CD14-positive monocyte (primary cell): ENCODE measurements around the gene PTRH1. TPM values are rescaled to one million over a fixed set of nuclear protein-coding genes. Genes with fewer than 3 reads are reported as not detected.

Source experiments
- DNase-seq, 3 donors: peaks; one replicate each; pipeline ENCODE4 v3.0.0-alpha.2; 2011 to 2022
- H2AFZ ChIP-seq: 2 replicates; pipeline ENCODE4 v1.6.0; 2012; ENCODE audit warnings: mild to moderate bottlenecking, low read depth, low read length, inconsistent platforms; ENCODE audit not compliant: insufficient read depth, poor library complexity, severe bottlenecking
- H3K27ac ChIP-seq, 2 donors: 1 replicate in 1 of 2; 2 replicates in 1 of 2; pipeline ENCODE4 v1.5.1; 2012 to 2013; ENCODE audit warnings: low read length in 2 of 2, control low read depth in 1 of 2, inconsistent platforms in 1 of 2, low read depth in 1 of 2, mild to moderate bottlenecking in 1 of 2
- H3K27me3 ChIP-seq, 2 donors: one replicate each; pipeline versions ENCODE4 v1.6.0 to v1.6.1; 2011 to 2013; ENCODE audit warnings: low read length in 2 of 2; ENCODE audit not compliant: control insufficient read depth in 2 of 2, insufficient read depth in 2 of 2
- H3K36me3 ChIP-seq, 2 donors: replicated peaks in 1 of 2; 1 replicate in 1 of 2; 2 replicates in 1 of 2; pipeline versions ENCODE4 v1.5.1 to v1.6.1; 2012 to 2013; ENCODE audit warnings: low read length in 2 of 2, control low read depth in 1 of 2, inconsistent platforms in 1 of 2, mild to moderate bottlenecking in 1 of 2; ENCODE audit not compliant: insufficient read depth in 2 of 2, control insufficient read depth in 1 of 2
- H3K4me1 ChIP-seq, 2 donors: 1 replicate in 1 of 2; 2 replicates in 1 of 2; pipeline versions ENCODE4 v1.5.1 to v1.6.1; 2012 to 2013; ENCODE audit warnings: low read length in 2 of 2, control low read depth in 1 of 2, inconsistent platforms in 1 of 2, mild to moderate bottlenecking in 1 of 2, moderate library complexity in 1 of 2; ENCODE audit not compliant: insufficient read depth in 2 of 2, control insufficient read depth in 1 of 2
- H3K4me2 ChIP-seq: replicated peaks from 2 replicates; pipeline ENCODE3; 2012; ENCODE audit warnings: low read length, moderate library complexity, mild to moderate bottlenecking; ENCODE audit not compliant: poor library complexity, severe bottlenecking; ENCODE audit errors: extremely low read depth
- H3K4me3 ChIP-seq, 3 experiments: fragments of 200-600 bp in 1 of 3; sonication (generic) in 1 of 3; replicated peaks in 1 of 3; 1 replicate in 2 of 3; 2 replicates in 1 of 3; pipeline ENCODE4 v1.5.1; 2011 to 2013; ENCODE audit warnings: low read length in 3 of 3, mild to moderate bottlenecking in 3 of 3, control low read depth in 2 of 3, low read depth in 2 of 3, inconsistent platforms in 1 of 3, moderate library complexity in 1 of 3
- H3K79me2 ChIP-seq: 2 replicates; pipeline ENCODE4 v1.6.0; 2012; ENCODE audit warnings: mild to moderate bottlenecking, control low read depth, inconsistent platforms, low read length, moderate library complexity; ENCODE audit not compliant: insufficient read depth
- H3K9ac ChIP-seq: 2 replicates; pipeline ENCODE4 v1.6.0; 2017; ENCODE audit warnings: low read length, mild to moderate bottlenecking; ENCODE audit not compliant: insufficient read depth, poor library complexity, severe bottlenecking
- H3K9me3 ChIP-seq, 2 donors: replicated peaks in 1 of 2; 1 replicate in 1 of 2; 2 replicates in 1 of 2; pipeline versions ENCODE4 v1.5.1 to v1.6.1; 2012 to 2013; ENCODE audit warnings: low read length in 2 of 2, control low read depth in 1 of 2; ENCODE audit not compliant: control insufficient read depth in 1 of 2, insufficient read depth in 1 of 2
- H4K20me1 ChIP-seq: 2 replicates; pipeline ENCODE4 v1.6.0; 2012; ENCODE audit warnings: mild to moderate bottlenecking, low read length, control low read depth, moderate library complexity; ENCODE audit not compliant: insufficient read depth
- H3K27ac Mint-ChIP-seq, 7 donors: one replicate each; pipeline ENCODE4 v1.8.0; 2020; ENCODE audit warnings: mild to moderate bottlenecking in 7 of 7, mixed read lengths in 7 of 7, moderate library complexity in 6 of 7, inconsistent platforms in 2 of 7
- H3K27me3 Mint-ChIP-seq, 3 donors: one replicate each; pipeline ENCODE4 v1.8.0; 2021 to 2022; ENCODE audit warnings: low read depth in 3 of 3, mild to moderate bottlenecking in 3 of 3, mixed read lengths in 3 of 3, moderate library complexity in 3 of 3, inconsistent platforms in 1 of 3
- H3K36me3 Mint-ChIP-seq, 2 donors: one replicate each; pipeline ENCODE4 v1.8.0; 2020; ENCODE audit warnings: mixed read lengths in 2 of 2, inconsistent platforms in 1 of 2, mild to moderate bottlenecking in 1 of 2
- H3K4me1 Mint-ChIP-seq: one replicate; pipeline ENCODE4 v1.8.0; 2020; ENCODE audit warnings: mild to moderate bottlenecking, mixed read lengths
- H3K4me3 Mint-ChIP-seq, 2 donors: one replicate each; pipeline ENCODE4 v1.8.0; 2020; ENCODE audit warnings: mild to moderate bottlenecking in 2 of 2, mixed read lengths in 2 of 2, moderate library complexity in 1 of 2
- H3K9me3 Mint-ChIP-seq, 7 donors: one replicate each; pipeline ENCODE4 v1.8.0; 2020 to 2022; ENCODE audit warnings: mixed read lengths in 7 of 7, mild to moderate bottlenecking in 6 of 7, moderate library complexity in 6 of 7, inconsistent platforms in 2 of 7
- CTCF ChIP-seq: fragments of 200-600 bp; IDR thresholded peaks from one replicate; pipeline ENCODE4 v1.8.0; 2022; ENCODE audit warnings: antibody characterized with exemption, mild to moderate bottlenecking
- WGBS: methylation state at CpG from one replicate; pipeline ENCODE4 v1.1.5; 2013; ENCODE audit warnings: missing lambda C conversion rate; ENCODE audit not compliant: insufficient coverage; 5-methylcytosine and 5-hydroxymethylcytosine counted together
- intact Hi-C, 2 donors: fragments of 100-400 bp; cut with micrococcal nuclease; formaldehyde crosslinking; loops; one replicate each; pipeline versions ENCODE4 v1.15.0 to v1.15.1; 2023
- polyA plus RNA-seq, 3 donors: library from polyadenylated mRNA; depleted of rRNA in 1 of 3; unstranded in 2 of 3; stranded (reverse) in 1 of 3; fragments of 300-500 nt in 2 of 3; fragments of >200 nt in 1 of 3; fragmentation: Illumina TruSeq in 2 of 3; gene quantifications; 1 replicate in 2 of 3; 2 replicates in 1 of 3; pipeline ENCODE4 v1.2.3, GENCODE V29; 2012 to 2021

Gene PTRH1
- polyA plus RNA-seq, 3 donors, result 6.9 to 19.9 (median 19.5) TPM

- no peak overlapping the region for H3K9ac ChIP-seq
- no peak overlapping the region for H3K27ac ChIP-seq
- intact Hi-C loops, result loop anchor here in 1 of 2 donors (5.0 kb wide), 2 partner anchors 129 to 179 kb away; partner anchors contain the start of gene ST6GALNAC4
- peaks cover 68% of the 10 kb centered on the region for H4K20me1 ChIP-seq
- Mint-ChIP-seq H3K36me3 (peaks cover 40 to 66% of the 10 kb centered on the region in 2 donors), H3K4me1 (peaks cover 17% of the 10 kb centered on the region), H3K4me3 (no peak overlapping the region), H3K27me3 (peaks cover 0 to 3% (median 0%) of the 10 kb centered on the region in 3 donors), H3K9me3 (peaks cover 0 to 1% (median 0%) of the 10 kb centered on the region in 7 donors), H3K27ac (peak overlapping the region in 3 of 7 donors; percentile 62 to 90 (median 77))
- H3K4me3 ChIP-seq, result no peak overlapping the region
- H3K4me1 ChIP-seq, result peaks cover 15 to 28% of the 10 kb centered on the region in 2 donors
- H3K36me3 ChIP-seq, result peaks cover 57 to 59% of the 10 kb centered on the region in 2 donors
- H2AFZ ChIP-seq, result no peak overlapping the region
- H3K27me3 ChIP-seq, result no peaks in the 10 kb centered on the region
- H3K4me2 ChIP-seq, result no peak overlapping the region
- no peak for DNase-seq
- no peaks in the 10 kb centered on the region for H3K9me3 ChIP-seq
- WGBS, result 97% methylated on average over 9 of the region's 13 CpGs
- TF ChIP-seq CTCF, result no peak
- no peaks in the 10 kb centered on the region for H3K79me2 ChIP-seq
Measured at GRCh38 chr9:127738666-127739065, 23.2 kb upstream of the PTRH1 start.

- peak overlapping the region; percentile 65 to 90 for H3K27ac ChIP-seq
- no peaks in the 10 kb centered on the region for H3K27me3 ChIP-seq
- DNase-seq, result peak in 1 of 3 donors; percentile 18
- H3K9ac ChIP-seq, result no peak overlapping the region
- Mint-ChIP-seq H3K4me1 (peaks cover 17% of the 10 kb centered on the region), H3K9me3 (peaks cover 0 to 1% (median 0%) of the 10 kb centered on the region in 7 donors), H3K27me3 (peaks cover 0 to 3% (median 0%) of the 10 kb centered on the region in 3 donors), H3K36me3 (peaks cover 38 to 60% of the 10 kb centered on the region in 2 donors), H3K27ac (peak overlapping the region; percentile 90 to 95 (median 93)), H3K4me3 (peak overlapping the region in 1 of 2 donors; percentile 81)
- H4K20me1 ChIP-seq, result peaks cover 68% of the 10 kb centered on the region
- no peak overlapping the region for H3K4me3 ChIP-seq
- peak; percentile 1 for TF ChIP-seq CTCF
- no peaks in the 10 kb centered on the region for H3K79me2 ChIP-seq
- H3K9me3 ChIP-seq, result no peaks in the 10 kb centered on the region
- intact Hi-C loops, result loop anchor here (1.0 to 5.0 kb wide), 6 partner anchors 35 to 184 kb away; partner anchors contain the start of gene ST6GALNAC4 (in 1 of the 2)
- 47% methylated on average over 11 of the region's 15 CpGs for whole genome bisulfite sequencing
- H2AFZ ChIP-seq, result no peak overlapping the region
- H3K36me3 ChIP-seq, result peaks cover 43 to 58% of the 10 kb centered on the region in 2 donors
- peaks cover 19 to 25% of the 10 kb centered on the region in 2 donors for H3K4me1 ChIP-seq
- H3K4me2 ChIP-seq, result peak overlapping the region; percentile 74
Measured at GRCh38 chr9:127735530-127736185, 20.2 kb upstream of the PTRH1 start.
